GM12878 (cell line): ENCODE measurements around the gene NUAK2. TPM values are rescaled to one million over a fixed set of nuclear protein-coding genes. Genes with fewer than 3 reads are reported as not detected.

ENCODE experiments used
- ATAC-seq: fragments of 200-7000 bp; cut with Tn5 transposase; 3 replicates; pipeline ENCODE4 v1.9.1; 2020; ENCODE audit warnings: mild to moderate bottlenecking, moderate library complexity
- BruUV-seq: library from RNA; stranded (reverse); fragments of 400-500 nt; replicated peaks from 2 replicates; lab custom pipeline; 2021; lab: Mats Ljungman, UMichigan
- CTCF ChIA-PET: fragments of 300-600 bp; sonication (Branson Sonifier 250); formaldehyde crosslinking; extraction: SDS; loops from one replicate; lab custom pipeline; 2021; ENCODE audit warnings: inconsistent platforms; lab: Yijun Ruan, JAX
- POLR2A ChIA-PET: fragments of 350-600 bp; formaldehyde crosslinking; extraction: SDS; loops from one replicate; lab custom pipeline; 2021; ENCODE audit warnings: inconsistent platforms; lab: Charles Lee
- RAD21 ChIA-PET: fragments of 300-600 bp; sonication (Branson Sonifier 250); formaldehyde crosslinking; loops from one replicate; lab custom pipeline; 2023; ENCODE audit warnings: antibody characterized with exemption; ENCODE audit not compliant: unreplicated experiment; lab: Charles Lee
- SMC1A ChIA-PET: fragments of 300-600 bp; sonication (Branson Sonifier 250); formaldehyde crosslinking; loops from one replicate; lab custom pipeline; 2023; ENCODE audit not compliant: unreplicated experiment, uncharacterized antibody; lab: Charles Lee
- DNase-seq: peaks from one replicate; pipeline ENCODE4 v3.0.0-alpha.2; 2011; ENCODE audit warnings: low read depth, low spot score
- FAIRE-seq: peaks from 3 replicates; lab custom pipeline; 2011; peaks lifted over from hg19 to GRCh38; lab: Jason Lieb, UNC
- H2AFZ ChIP-seq: 2 replicates; pipeline ENCODE4 v1.6.0; 2011; ENCODE audit warnings: low read depth, low read length, control low read depth; ENCODE audit not compliant: control insufficient read depth
- H3K27ac ChIP-seq: 2 replicates; pipeline ENCODE4 v1.5.1; 2011; ENCODE audit warnings: control low read depth; ENCODE audit not compliant: control insufficient read depth, insufficient read depth
- H3K27me3 ChIP-seq, 2 experiments: replicated peaks in 1 of 2; 2 replicates each; pipeline versions ENCODE4 v1.6.0 to v1.6.1; 2011; ENCODE audit warnings: low read length in 1 of 2; ENCODE audit not compliant: control insufficient read depth in 2 of 2, insufficient read depth in 2 of 2
- H3K36me3 ChIP-seq, 2 experiments: 2 replicates each; pipeline ENCODE4 v1.5.1; 2011; ENCODE audit warnings: low read length in 1 of 2; ENCODE audit not compliant: control insufficient read depth in 2 of 2, insufficient read depth in 2 of 2
- H3K4me1 ChIP-seq: 2 replicates; pipeline ENCODE4 v1.6.1; 2011; ENCODE audit warnings: mild to moderate bottlenecking, low read length, moderate library complexity, mixed read lengths; ENCODE audit not compliant: control insufficient read depth, insufficient read depth
- H3K4me2 ChIP-seq: 2 replicates; pipeline ENCODE4 v1.6.0; 2011; ENCODE audit warnings: control low read depth; ENCODE audit not compliant: control insufficient read depth, insufficient read depth
- H3K4me3 ChIP-seq: fragments of 200-600 bp; sonication (generic); 2 replicates; pipeline ENCODE4 v1.5.1; 2016
- H3K79me2 ChIP-seq: 2 replicates; pipeline ENCODE4 v1.6.0; 2011; ENCODE audit warnings: low read length; ENCODE audit not compliant: control insufficient read depth, insufficient read depth
- H3K9ac ChIP-seq: 2 replicates; pipeline ENCODE4 v1.8.0; 2011; ENCODE audit warnings: low read length, control low read depth, mixed read lengths; ENCODE audit not compliant: control insufficient read depth, insufficient read depth
- H3K9me3 ChIP-seq: replicated peaks from 3 replicates; pipeline ENCODE4 v1.5.1; 2011; ENCODE audit warnings: mild to moderate bottlenecking, low read length; ENCODE audit not compliant: control insufficient read depth, insufficient read depth
- H4K20me1 ChIP-seq: 2 replicates; pipeline ENCODE4 v1.6.0; 2011; ENCODE audit not compliant: control insufficient read depth, insufficient read depth
- BCL3 ChIP-seq: IDR thresholded peaks from 2 replicates; pipeline ENCODE4 v1.6.1; 2011; ENCODE audit warnings: borderline replicate concordance, low read depth, mild to moderate bottlenecking, moderate library complexity, low read length; ENCODE audit not compliant: insufficient read depth, poor library complexity, severe bottlenecking
- BMI1 ChIP-seq: fragments of 450-650 bp; IDR thresholded peaks from 2 replicates; pipeline ENCODE4 v1.6.1; 2016; ENCODE audit warnings: mild to moderate bottlenecking, moderate library complexity, borderline replicate concordance
- CBX5 ChIP-seq: sonication (generic); IDR thresholded peaks from 2 replicates; pipeline ENCODE4 v1.6.1; 2016; ENCODE audit warnings: low read depth, moderate library complexity, mild to moderate bottlenecking, inconsistent platforms
- DPF2 ChIP-seq: fragments of 450-650 bp; IDR thresholded peaks from 2 replicates; pipeline ENCODE4 v1.6.1; 2017; ENCODE audit warnings: mild to moderate bottlenecking
- IRF5 ChIP-seq: fragments of 450-650 bp; IDR thresholded peaks from 2 replicates; pipeline ENCODE4 v1.6.1; 2017; ENCODE audit warnings: borderline replicate concordance
- MYC ChIP-seq: IDR thresholded peaks from 2 replicates; pipeline ENCODE4 v1.6.1; 2011; ENCODE audit warnings: mild to moderate bottlenecking, low read length, moderate library complexity, inconsistent platforms; ENCODE audit not compliant: insufficient read depth, insufficient replicate concordance, insufficient read length, severe bottlenecking
- NFYA ChIP-seq: IDR thresholded peaks from 2 replicates; pipeline ENCODE4 v1.6.1; 2011; ENCODE audit warnings: low read depth, mild to moderate bottlenecking, low read length, improper control_type of control experiment, borderline replicate concordance
- NFYB ChIP-seq: IDR thresholded peaks from 2 replicates; pipeline ENCODE4 v1.6.1; 2011; ENCODE audit warnings: low read depth, mild to moderate bottlenecking, low read length, improper control_type of control experiment, moderate library complexity; ENCODE audit not compliant: insufficient read depth
- POU2F2 ChIP-seq: IDR thresholded peaks from 3 replicates; pipeline ENCODE4 v1.6.1; 2011; ENCODE audit warnings: low read depth, mild to moderate bottlenecking, low read length, borderline replicate concordance
- RB1 ChIP-seq: fragments of 450-650 bp; formaldehyde crosslinking; IDR thresholded peaks from 2 replicates; pipeline ENCODE4 v1.6.1; 2017; ENCODE audit warnings: mild to moderate bottlenecking, borderline replicate concordance
- SIX5 ChIP-seq: IDR thresholded peaks from 2 replicates; pipeline ENCODE4 v1.6.1; 2011; ENCODE audit warnings: mild to moderate bottlenecking, low read depth, low read length, moderate library complexity; ENCODE audit not compliant: severe bottlenecking
- TAF1 ChIP-seq: IDR thresholded peaks from 2 replicates; pipeline ENCODE4 v1.6.1; 2011; ENCODE audit warnings: mild to moderate bottlenecking, low read depth, low read length, borderline replicate concordance
- YBX1 ChIP-seq: fragments of 450-650 bp; IDR thresholded peaks from 2 replicates; pipeline ENCODE4 v1.6.1; 2016; ENCODE audit warnings: antibody characterized with exemption
- ZNF274 ChIP-seq: IDR thresholded peaks from one replicate; pipeline ENCODE4 v1.8.0; 2011; ENCODE audit not compliant: insufficient read length, insufficient read depth
- ZZZ3 ChIP-seq: IDR thresholded peaks from 2 replicates; pipeline ENCODE4 v1.6.1; 2011; ENCODE audit warnings: low read depth; ENCODE audit not compliant: control insufficient read depth, insufficient read length
- WGBS: methylation state at CpG from one replicate; pipeline ENCODE4 v1.1.6; 2016; ENCODE audit warnings: low lambda C conversion rate; ENCODE audit not compliant: insufficient replicate concordance, insufficient coverage; ENCODE audit errors: missing lambda C conversion rate; 5-methylcytosine and 5-hydroxymethylcytosine counted together
- in situ Hi-C: fragments of 300-500 bp; cut with MboI; formaldehyde crosslinking; loops from 9 replicates; pipeline ENCODE4 v1.14.3; 2018; ENCODE audit warnings: mixed read lengths
- intact Hi-C: fragments of 100-400 bp; cut with micrococcal nuclease; formaldehyde crosslinking; loops from one replicate; pipeline ENCODE4 v1.14.2; 2022; ENCODE audit not compliant: unreplicated experiment
- polyA plus RNA-seq, 11 experiments: library from polyadenylated mRNA; depleted of rRNA in 4 of 11; unstranded in 6 of 11; stranded (reverse) in 5 of 11; fragments of >200 nt; fragmentation: Nextera tagmentation in 4 of 11; fragmentation: Illumina TruSeq in 1 of 11; extraction: Ambion mirVana in 4 of 11; extraction: Trizol in 1 of 11; gene quantifications; 1 replicate in 1 of 11; 2 replicates in 10 of 11; pipeline versions ENCODE4 v1.2.1 to v1.2.3, GENCODE V29; 2011 to 2016; ENCODE audit warnings: inconsistent platforms in 2 of 11, missing spikeins in 2 of 11, low read depth in 1 of 11
- total RNA-seq, 4 experiments: library from RNA; depleted of rRNA in 3 of 4; stranded (reverse); fragments of >200 nt in 3 of 4; fragmentation: Illumina TruSeq in 1 of 4; extraction: Trizol in 1 of 4; gene quantifications; 2 replicates each; pipeline versions ENCODE4 v1.2.1 to v1.2.3, GENCODE V29; 2013 to 2021
- TF ChIP-seq, protein P1 (sequence below): fragments of 450-650 bp; IDR thresholded peaks from 2 replicates; pipeline ENCODE4 v1.6.1; 2018; ENCODE audit warnings: mild to moderate bottlenecking, low read depth, moderate library complexity; ENCODE audit not compliant: partially characterized antibody
- TF ChIP-seq, protein P2 (sequence below): IDR thresholded peaks from 2 replicates; pipeline ENCODE4 v1.6.1; 2011; ENCODE audit warnings: low read depth, low read length, improper control_type of control experiment, borderline replicate concordance

Gene NUAK2
- total and polyA plus RNA-seq, 10 of the 15 experiments (the other 5 are each of a cell fraction or from before 2014, with no cell fraction given) = 0.27 to 3.0 (median 1.2) TPM

GRCh38 chr1:205273551-205273982 lies 48.0 kb downstream of the NUAK2 start:
- intact Hi-C loops = loop anchor here (1.0 to 10.0 kb wide), 3 partner anchors 52 to 251 kb away; no protein-coding TSS in a partner anchor
- FAIRE-seq = peak; percentile 96
- in situ Hi-C loops = loop anchor here (5.0 kb wide), 1 partner anchor 214 kb away; no protein-coding TSS in a partner anchor
- WGBS = under 1% methylated on average over 7 of the region's 7 CpGs
- DNase-seq = peak; percentile 32
- Histone ChIP-seq H3K4me2 (no peak overlapping the region), H3K36me3 (no peaks in the 10 kb centered on the region), H3K4me1 (peaks cover 3% of the 10 kb centered on the region; the same call in 1 of the 2 replicates), H3K27ac (no peak overlapping the region), H3K9me3 (no peaks in the 10 kb centered on the region), H3K27me3 (peaks cover 0 to 2% of the 10 kb centered on the region in 2 experiments; a peak in 1 of 4 replicates), H4K20me1 (no peaks in the 10 kb centered on the region), H3K4me3 (no peak overlapping the region), H3K9ac (no peak overlapping the region), H2AFZ (no peak overlapping the region), H3K79me2 (no peaks in the 10 kb centered on the region)
- ChIA-PET POLR2A (interaction anchor here (0.6 to 6.2 kb wide), 12 partner anchors 12 to 220 kb away, joined by 3 to 91 read pairs (median 3); partner anchors contain the start of gene NUAK2), CTCF (interaction anchor here (0.8 to 42.1 kb wide), 34 partner anchors 8 to 384 kb away, joined by 3 to 2333 read pairs (median 6); partner anchors contain the start of genes KLHDC8A, NUAK2 and TMCC2), SMC1A (interaction anchor here (0.7 to 25.9 kb wide), 25 partner anchors 9 to 251 kb away, joined by 3 to 1445 read pairs (median 4); partner anchors contain the start of gene NUAK2), RAD21 (interaction anchor here (0.7 to 13.6 kb wide), 30 partner anchors 8 to 500 kb away, joined by 3 to 892 read pairs (median 7); partner anchors contain the start of genes NUAK2 and TMCC2)
- ATAC-seq = peak; percentile 90
- BruUV-seq = no TSS peak
- no peak for TF ChIP-seq ZZZ3
- no peak for TF ChIP-seq SIX5
- TF ChIP-seq BMI1 = no peak
- TF ChIP-seq IRF5 = no peak
- 0 out of 3 replicates have a peak, but pooled peaks have one; percentile 52 for TF ChIP-seq POU2F2
- peak; percentile 54; the same call in 1 of the 2 replicates for TF ChIP-seq RB1
- TF ChIP-seq NFYB = no peak
- TF ChIP-seq ZNF274 = no peak
- TF ChIP-seq, protein P1, sequence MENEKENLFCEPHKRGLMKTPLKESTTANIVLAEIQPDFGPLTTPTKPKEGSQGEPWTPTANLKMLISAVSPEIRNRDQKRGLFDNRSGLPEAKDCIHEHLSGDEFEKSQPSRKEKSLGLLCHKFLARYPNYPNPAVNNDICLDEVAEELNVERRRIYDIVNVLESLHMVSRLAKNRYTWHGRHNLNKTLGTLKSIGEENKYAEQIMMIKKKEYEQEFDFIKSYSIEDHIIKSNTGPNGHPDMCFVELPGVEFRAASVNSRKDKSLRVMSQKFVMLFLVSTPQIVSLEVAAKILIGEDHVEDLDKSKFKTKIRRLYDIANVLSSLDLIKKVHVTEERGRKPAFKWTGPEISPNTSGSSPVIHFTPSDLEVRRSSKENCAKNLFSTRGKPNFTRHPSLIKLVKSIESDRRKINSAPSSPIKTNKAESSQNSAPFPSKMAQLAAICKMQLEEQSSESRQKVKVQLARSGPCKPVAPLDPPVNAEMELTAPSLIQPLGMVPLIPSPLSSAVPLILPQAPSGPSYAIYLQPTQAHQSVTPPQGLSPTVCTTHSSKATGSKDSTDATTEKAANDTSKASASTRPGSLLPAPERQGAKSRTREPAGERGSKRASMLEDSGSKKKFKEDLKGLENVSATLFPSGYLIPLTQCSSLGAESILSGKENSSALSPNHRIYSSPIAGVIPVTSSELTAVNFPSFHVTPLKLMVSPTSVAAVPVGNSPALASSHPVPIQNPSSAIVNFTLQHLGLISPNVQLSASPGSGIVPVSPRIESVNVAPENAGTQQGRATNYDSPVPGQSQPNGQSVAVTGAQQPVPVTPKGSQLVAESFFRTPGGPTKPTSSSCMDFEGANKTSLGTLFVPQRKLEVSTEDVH = no peak
- no peak for TF ChIP-seq CBX5
- TF ChIP-seq MYC = no peak
- no peak for TF ChIP-seq TAF1
- no peak for TF ChIP-seq DPF2
- no peak for TF ChIP-seq BCL3
- TF ChIP-seq YBX1 = no peak
- no peak for TF ChIP-seq NFYA
- TF ChIP-seq, protein P2, sequence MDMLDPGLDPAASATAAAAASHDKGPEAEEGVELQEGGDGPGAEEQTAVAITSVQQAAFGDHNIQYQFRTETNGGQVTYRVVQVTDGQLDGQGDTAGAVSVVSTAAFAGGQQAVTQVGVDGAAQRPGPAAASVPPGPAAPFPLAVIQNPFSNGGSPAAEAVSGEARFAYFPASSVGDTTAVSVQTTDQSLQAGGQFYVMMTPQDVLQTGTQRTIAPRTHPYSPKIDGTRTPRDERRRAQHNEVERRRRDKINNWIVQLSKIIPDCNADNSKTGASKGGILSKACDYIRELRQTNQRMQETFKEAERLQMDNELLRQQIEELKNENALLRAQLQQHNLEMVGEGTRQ = no peak
